CD4-positive, alpha-beta T cell (primary cell): ENCODE data around the gene VTI1A. TPM values are rescaled to one million over a fixed set of nuclear protein-coding genes. Genes with fewer than 3 reads are reported as not detected.

Source experiments
- ATAC-seq: fragments of 200-7000 bp; cut with Tn5 transposase; one replicate; pipeline ENCODE4 v1.10.0; 2022; ENCODE audit warnings: mild to moderate bottlenecking; ENCODE audit not compliant: poor library complexity
- CTCF ChIA-PET: fragments of 350-600 bp; sonication (Branson Sonifier 250); formaldehyde crosslinking; loops from one replicate; lab custom pipeline; 2021; ENCODE audit warnings: antibody characterized with exemption, inconsistent platforms; lab: Charles Lee
- POLR2A ChIA-PET: fragments of 350-600 bp; sonication (Branson Sonifier 250); formaldehyde crosslinking; loops from one replicate; lab custom pipeline; 2021; ENCODE audit warnings: antibody characterized with exemption, inconsistent platforms; lab: Charles Lee
- DNase-seq, 14 experiments: peaks; one replicate each; pipeline ENCODE4 v3.0.0-alpha.2; 2013 to 2020; ENCODE audit warnings: mixed read lengths in 2 of 14
- H3K27ac ChIP-seq, 2 donors: one replicate each; pipeline versions ENCODE4 v1.5.1 to v1.7.0; 2013; ENCODE audit warnings: low read length in 2 of 2, low read depth in 1 of 2, mild to moderate bottlenecking in 1 of 2
- H3K27me3 ChIP-seq, 2 experiments: 1 replicate in 1 of 2; 2 replicates in 1 of 2; pipeline versions ENCODE4 v1.6.1 to v1.7.0; 2013; ENCODE audit warnings: low read length in 2 of 2, control low read depth in 1 of 2, mild to moderate bottlenecking in 1 of 2, moderate library complexity in 1 of 2; ENCODE audit not compliant: insufficient read depth in 2 of 2, control insufficient read depth in 1 of 2
- H3K36me3 ChIP-seq: one replicate; pipeline ENCODE4 v1.6.1; 2013; ENCODE audit warnings: low read length, control low read depth; ENCODE audit not compliant: insufficient read depth
- H3K4me1 ChIP-seq: one replicate; pipeline ENCODE4 v1.6.1; 2013; ENCODE audit warnings: low read length, control low read depth; ENCODE audit not compliant: insufficient read depth
- H3K4me3 ChIP-seq: one replicate; pipeline ENCODE4 v1.5.1; 2013; ENCODE audit warnings: mild to moderate bottlenecking, low read length, moderate library complexity
- H3K9me3 ChIP-seq, 2 experiments: 1 replicate in 1 of 2; 2 replicates in 1 of 2; pipeline versions ENCODE4 v1.6.1 to v1.7.0; 2013; ENCODE audit warnings: low read length in 2 of 2, mild to moderate bottlenecking in 2 of 2, control low read depth in 1 of 2, moderate library complexity in 1 of 2; ENCODE audit not compliant: control insufficient read depth in 1 of 2, insufficient read depth in 1 of 2
- H3K27ac Mint-ChIP-seq: one replicate; pipeline ENCODE4 v1.8.0; 2020; ENCODE audit warnings: mixed read lengths
- H3K27me3 Mint-ChIP-seq: one replicate; pipeline ENCODE4 v1.8.0; 2021; ENCODE audit warnings: mixed read lengths
- H3K36me3 Mint-ChIP-seq: one replicate; pipeline ENCODE4 v1.8.0; 2021; ENCODE audit warnings: low read depth, mixed read lengths
- H3K4me1 Mint-ChIP-seq: one replicate; pipeline ENCODE4 v1.8.0; 2021; ENCODE audit warnings: low read depth, mixed read lengths
- H3K4me3 Mint-ChIP-seq: one replicate; pipeline ENCODE4 v1.8.0; 2020; ENCODE audit warnings: mild to moderate bottlenecking, mixed read lengths
- H3K9me3 Mint-ChIP-seq: one replicate; pipeline ENCODE4 v1.8.0; 2020; ENCODE audit warnings: mixed read lengths
- intact Hi-C, 2 experiments: fragments of 100-400 bp; cut with DNase I in 1 of 2; cut with micrococcal nuclease in 1 of 2; formaldehyde crosslinking; loops; one replicate each; pipeline versions ENCODE4 v1.15.1 to v1.9.0; 2023 to 2025; cut with DNase I, micrococcal nuclease
- total RNA-seq, 174 experiments: library from RNA in 2 of 174; stranded (reverse) in 2 of 174; gene quantifications; one replicate each; pipeline ENCODE4 v1.2.3 and lab custom pipeline; 2021 to 2026
- TF ChIP-seq, protein P1 (sequence below): fragments of 200-600 bp; IDR thresholded peaks from one replicate; pipeline ENCODE4 v1.8.0; 2022; ENCODE audit warnings: antibody characterized with exemption, mild to moderate bottlenecking

The VTI1A gene
- total RNA-seq, 2 experiments from 2014 or later: 54.5 to 56.5 TPM

DNA sequence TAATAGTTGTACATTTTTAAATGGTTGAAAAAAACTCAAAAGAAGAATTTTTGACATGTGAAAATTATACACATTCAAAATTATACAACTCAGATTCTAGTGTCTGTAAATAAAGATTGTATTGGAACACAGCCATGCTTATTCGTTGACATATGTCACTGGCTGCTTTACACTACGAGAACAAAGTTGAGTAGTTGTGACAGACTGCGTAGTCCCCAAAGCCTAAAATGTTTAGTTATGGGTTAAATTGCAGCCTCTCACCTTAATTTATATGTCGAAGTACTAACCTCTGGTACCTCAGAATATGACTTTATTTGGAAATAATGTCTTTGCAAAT, 358.2 kb downstream of the VTI1A start:
- TF ChIP-seq, protein P1, sequence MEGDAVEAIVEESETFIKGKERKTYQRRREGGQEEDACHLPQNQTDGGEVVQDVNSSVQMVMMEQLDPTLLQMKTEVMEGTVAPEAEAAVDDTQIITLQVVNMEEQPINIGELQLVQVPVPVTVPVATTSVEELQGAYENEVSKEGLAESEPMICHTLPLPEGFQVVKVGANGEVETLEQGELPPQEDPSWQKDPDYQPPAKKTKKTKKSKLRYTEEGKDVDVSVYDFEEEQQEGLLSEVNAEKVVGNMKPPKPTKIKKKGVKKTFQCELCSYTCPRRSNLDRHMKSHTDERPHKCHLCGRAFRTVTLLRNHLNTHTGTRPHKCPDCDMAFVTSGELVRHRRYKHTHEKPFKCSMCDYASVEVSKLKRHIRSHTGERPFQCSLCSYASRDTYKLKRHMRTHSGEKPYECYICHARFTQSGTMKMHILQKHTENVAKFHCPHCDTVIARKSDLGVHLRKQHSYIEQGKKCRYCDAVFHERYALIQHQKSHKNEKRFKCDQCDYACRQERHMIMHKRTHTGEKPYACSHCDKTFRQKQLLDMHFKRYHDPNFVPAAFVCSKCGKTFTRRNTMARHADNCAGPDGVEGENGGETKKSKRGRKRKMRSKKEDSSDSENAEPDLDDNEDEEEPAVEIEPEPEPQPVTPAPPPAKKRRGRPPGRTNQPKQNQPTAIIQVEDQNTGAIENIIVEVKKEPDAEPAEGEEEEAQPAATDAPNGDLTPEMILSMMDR: no peak
- ChIA-PET POLR2A (no interaction called here), CTCF (no interaction called here)
- peaks cover 24% of the 10 kb centered on the region for H3K36me3 Mint-ChIP-seq
- Histone ChIP-seq H3K36me3 (peaks cover 4% of the 10 kb centered on the region), H3K9me3 (no peaks in the 10 kb centered on the region), H3K27ac (no peak overlapping the region), H3K4me1 (no peaks in the 10 kb centered on the region), H3K4me3 (no peak overlapping the region), H3K27me3 (no peaks in the 10 kb centered on the region)
- H3K4me3 Mint-ChIP-seq: no peak overlapping the region
- ATAC-seq: no peak
- no peaks in the 10 kb centered on the region for H3K9me3 Mint-ChIP-seq
- H3K27me3 Mint-ChIP-seq: no peaks in the 10 kb centered on the region
- H3K27ac Mint-ChIP-seq: no peak overlapping the region
- DNase-seq: no peak
- no peaks in the 10 kb centered on the region for H3K4me1 Mint-ChIP-seq
- intact Hi-C loops: no loop called here

DNA sequence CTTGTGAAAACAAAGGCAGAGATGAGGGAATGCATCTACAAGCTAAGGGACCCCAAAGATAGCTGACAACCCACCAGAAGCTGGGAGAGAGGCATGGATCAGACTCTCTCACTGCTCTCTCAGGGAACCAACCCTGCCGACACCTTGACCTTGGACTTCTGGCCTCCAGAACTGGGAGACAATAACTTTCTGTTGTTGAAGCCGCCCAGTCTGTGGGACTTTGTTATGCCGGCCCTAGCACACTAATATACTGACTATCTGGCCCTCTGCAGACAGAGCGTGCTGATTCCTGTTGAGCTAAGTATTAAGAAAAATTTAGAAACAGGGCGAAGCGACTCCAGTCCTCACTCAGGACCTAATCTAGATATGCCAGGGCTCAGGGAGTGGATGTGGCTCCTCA, 358.7 kb downstream of the VTI1A start:
- Mint-ChIP-seq H3K27me3 (no peaks in the 10 kb centered on the region), H3K4me1 (no peaks in the 10 kb centered on the region), H3K27ac (no peak overlapping the region), H3K36me3 (peaks cover 28% of the 10 kb centered on the region), H3K9me3 (no peaks in the 10 kb centered on the region), H3K4me3 (no peak overlapping the region)
- DNase-seq (no peak), ATAC-seq (no peak)
- TF ChIP-seq, protein P1: no peak
- Histone ChIP-seq H3K9me3 (no peaks in the 10 kb centered on the region), H3K27ac (no peak overlapping the region), H3K27me3 (no peaks in the 10 kb centered on the region), H3K4me3 (no peak overlapping the region), H3K36me3 (peaks cover 4% of the 10 kb centered on the region), H3K4me1 (no peaks in the 10 kb centered on the region)
- CTCF ChIA-PET: no interaction called here
- intact Hi-C loops: no loop called here
- POLR2A ChIA-PET: no interaction called here

DNA sequence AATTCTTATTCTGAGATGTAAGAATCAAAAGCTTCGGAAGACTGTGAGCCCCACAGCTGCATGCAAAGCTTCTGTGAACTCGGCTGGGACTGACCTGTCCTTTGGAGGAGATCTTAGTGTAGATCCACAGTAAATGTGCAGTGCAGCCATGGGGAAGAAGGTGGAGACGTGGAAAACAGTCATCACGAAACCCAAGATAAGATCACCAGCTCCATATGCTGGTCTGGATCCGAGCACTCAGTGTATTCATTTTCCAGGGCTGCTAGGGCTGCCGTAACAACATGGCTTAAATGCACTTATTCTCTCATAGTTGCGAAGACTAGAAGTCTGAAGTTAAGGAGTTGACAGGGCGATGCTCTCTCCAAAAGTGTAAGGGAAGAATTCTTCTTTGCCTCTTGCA, 360.0 kb downstream of the VTI1A start:
- Mint-ChIP-seq H3K27me3 (no peaks in the 10 kb centered on the region), H3K4me1 (no peaks in the 10 kb centered on the region), H3K36me3 (peaks cover 32% of the 10 kb centered on the region), H3K9me3 (no peaks in the 10 kb centered on the region), H3K27ac (no peak overlapping the region), H3K4me3 (no peak overlapping the region)
- H3K4me1 ChIP-seq: no peaks in the 10 kb centered on the region
- TF ChIP-seq, protein P1: no peak
- POLR2A ChIA-PET: no interaction called here
- H3K9me3 ChIP-seq: no peaks in the 10 kb centered on the region
- ATAC-seq (no peak), DNase-seq (no peak)
- H3K36me3 ChIP-seq: peaks cover 4% of the 10 kb centered on the region
- CTCF ChIA-PET: no interaction called here
- no peaks in the 10 kb centered on the region for H3K27me3 ChIP-seq
- no peak overlapping the region for H3K27ac ChIP-seq
- no peak overlapping the region for H3K4me3 ChIP-seq
- intact Hi-C loops: no loop called here
